Measurements from ENCODE around the gene PPP1R14B. TPM values are rescaled to one million over a fixed set of nuclear protein-coding genes. Genes with fewer than 3 reads are reported as not detected.

Gene PPP1R14B
- total and polyA plus RNA-seq, 2 of the 13 experiments (the other 11 are each of a cell fraction or from before 2014, with no cell fraction given) = 110 to 148 TPM

GRCh38 chr11:64234647-64235379 is 11.9 kb downstream of the PPP1R14B start (continued):
- TF ChIP-seq ZBTB1 (CRISPR knock-in tag; IDR thresholded peaks at IDR 0.05; ENCODE audit: borderline replicate concordance) (no peak), ZHX2 (IDR thresholded peaks at IDR 0.05; ENCODE audit: low read depth) (no peak), ZHX2 (CRISPR knock-in tag; IDR thresholded peaks at IDR 0.05; ENCODE audit: borderline replicate concordance) (no peak), ZFP62 (CRISPR knock-in tag; IDR thresholded peaks at IDR 0.05) (no peak), ZNF138 (CRISPR knock-in tag; IDR thresholded peaks at IDR 0.05; ENCODE audit: low read depth) (no peak), MAFK (conservative IDR thresholded peaks at IDR 0.05 in 1 of 2, IDR thresholded peaks at IDR 0.05 in 1 of 2; ENCODE audit: low read length in 2 of 2) (no peak), AKAP8 (CRISPR knock-in tag; IDR thresholded peaks at IDR 0.05) (no peak), ZNF7 (CRISPR knock-in tag; IDR thresholded peaks at IDR 0.05) (no peak), DMTF1 (CRISPR knock-in tag; IDR thresholded peaks at IDR 0.05) (no peak), SOX6 (IDR thresholded peaks at IDR 0.05) (no peak), SOX6 (CRISPR knock-in tag; IDR thresholded peaks at IDR 0.05) (no peak), ZNF597 (CRISPR knock-in tag; IDR thresholded peaks at IDR 0.05) (no peak), ZNF784 (CRISPR knock-in tag; IDR thresholded peaks at IDR 0.05; ENCODE audit: borderline replicate concordance) (no peak), CREB1 (IDR thresholded peaks at IDR 0.05) (no peak), CREB1 (CRISPR knock-in tag; IDR thresholded peaks at IDR 0.05) (no peak), ZBTB10 (CRISPR knock-in tag; IDR thresholded peaks at IDR 0.05; ENCODE audit: borderline replicate concordance) (no peak), REXO4 (CRISPR knock-in tag; IDR thresholded peaks at IDR 0.05; ENCODE audit: borderline replicate concordance) (no peak)

All from HepG2 (cell line).